RWPE1 (cell line): ENCODE data around the gene MPDZ.

ENCODE experiments used
- CTCF ChIA-PET: fragments of 350-600 bp; sonication (Branson Sonifier 250); formaldehyde crosslinking; extraction: SDS; loops from one replicate; lab custom pipeline; 2021; lab: Yijun Ruan, JAX
- POLR2A ChIA-PET: fragments of 400-600 bp; formaldehyde crosslinking; extraction: SDS; loops from one replicate; lab custom pipeline; 2020; ENCODE audit warnings: antibody characterized with exemption; ENCODE audit not compliant: low non-redundant PET; lab: Yijun Ruan, JAX
- DNase-seq: peaks from one replicate; pipeline ENCODE4 v3.0.0; 2012; ENCODE audit warnings: low spot score
- H3K27ac ChIP-seq: fragments of 450-650 bp; 2 replicates; pipeline ENCODE4 v1.5.1; 2017
- CTCF ChIP-seq: fragments of 450-650 bp; conservative IDR thresholded peaks from 2 replicates; pipeline ENCODE4 v1.5.1; 2017; ENCODE audit warnings: low read depth, mild to moderate bottlenecking

Gene MPDZ

GRCh38 chr9:13083366-13083765 is 196.1 kb downstream of the MPDZ start:
- no peak for DNase-seq
- no peak for TF ChIP-seq CTCF
- CTCF ChIA-PET: interaction anchor here (0.6 to 1.3 kb wide), 3 partner anchors 12 to 50 kb away, joined by 6 to 7 read pairs (median 7); no protein-coding TSS in a partner anchor
- no peak overlapping the region for H3K27ac ChIP-seq
- POLR2A ChIA-PET: no interaction called here

- POLR2A ChIA-PET: no interaction called here
- no peak overlapping the region for H3K27ac ChIP-seq
- peak; percentile 25 for DNase-seq
- TF ChIP-seq CTCF: no peak
- CTCF ChIA-PET: interaction anchor here (0.6 to 1.3 kb wide), 3 partner anchors 48 to 255 kb away, joined by 3 to 7 read pairs (median 7); no protein-coding TSS in a partner anchor
Measured at GRCh38 chr9:13082796-13083195, 196.7 kb downstream of the MPDZ start.

- ChIA-PET CTCF (no interaction called here), POLR2A (no interaction called here)
- H3K27ac ChIP-seq: no peak overlapping the region
- no peak for TF ChIP-seq CTCF
- no peak for DNase-seq
Measured at GRCh38 chr9:13078164-13078563, 201.3 kb downstream of the MPDZ start.

GRCh38 chr9:13076616-13077015 is 202.9 kb downstream of the MPDZ start:
- ChIA-PET POLR2A (no interaction called here), CTCF (no interaction called here)
- H3K27ac ChIP-seq: no peak overlapping the region
- TF ChIP-seq CTCF: no peak
- no peak for DNase-seq

GRCh38 chr9:13071921-13072320 is 207.6 kb downstream of the MPDZ start:
- ChIA-PET CTCF (no interaction called here), POLR2A (no interaction called here)
- no peak for DNase-seq
- no peak overlapping the region for H3K27ac ChIP-seq
- TF ChIP-seq CTCF: no peak

GRCh38 chr9:13070612-13071595 is 208.6 kb downstream of the MPDZ start:
- DNase-seq: no peak
- TF ChIP-seq CTCF: no peak
- H3K27ac ChIP-seq: no peak overlapping the region
- ChIA-PET POLR2A (no interaction called here), CTCF (interaction anchor here (0.7 kb wide), 1 partner anchor 13 kb away, joined by 6 read pairs; no protein-coding TSS in a partner anchor)
